Smooth muscle cell (in vitro differentiated cells): ENCODE results near the gene JOSD1. TPM values are rescaled to one million over a fixed set of nuclear protein-coding genes. Genes with fewer than 3 reads are reported as not detected.

ENCODE experiments used
- DNase-seq: peaks from one replicate; lab custom pipeline; 2025; ENCODE audit not compliant: unreplicated experiment; lab: John Stamatoyannopoulos, UW
- H2AFZ ChIP-seq: fragments of 200-600 bp; sonication (generic); 2 replicates; pipeline ENCODE4 v1.6.0; 2016; ENCODE audit warnings: antibody characterized with exemption, low read depth, mild to moderate bottlenecking
- H3F3A ChIP-seq: fragments of 200-600 bp; sonication (generic); 2 replicates; pipeline ENCODE4 v1.6.0; 2017; ENCODE audit warnings: antibody characterized with exemption, low read depth
- H3K27ac ChIP-seq: fragments of 200-600 bp; sonication (generic); 2 replicates; pipeline ENCODE4 v1.5.1; 2016; ENCODE audit warnings: low read depth, mild to moderate bottlenecking
- H3K27me3 ChIP-seq: fragments of 200-600 bp; sonication (generic); 2 replicates; pipeline ENCODE4 v1.6.1; 2016; ENCODE audit warnings: low read depth, mild to moderate bottlenecking
- H3K36me3 ChIP-seq: fragments of 200-600 bp; sonication (generic); 2 replicates; pipeline ENCODE4 v1.5.1; 2016; ENCODE audit warnings: low read depth
- H3K4me1 ChIP-seq: fragments of 200-600 bp; sonication (generic); 2 replicates; pipeline ENCODE4 v1.5.1; 2016; ENCODE audit warnings: low read depth
- H3K4me2 ChIP-seq: fragments of 200-600 bp; sonication (generic); 2 replicates; pipeline ENCODE4 v1.6.0; 2016; ENCODE audit warnings: mild to moderate bottlenecking
- H3K4me3 ChIP-seq: fragments of 200-600 bp; sonication (generic); 2 replicates; pipeline ENCODE4 v1.5.1; 2016; ENCODE audit warnings: mild to moderate bottlenecking
- H3K79me2 ChIP-seq: fragments of 200-600 bp; sonication (generic); 2 replicates; pipeline ENCODE4 v1.6.0; 2016; ENCODE audit warnings: low read depth, mild to moderate bottlenecking
- H3K9ac ChIP-seq: fragments of 200-600 bp; sonication (generic); 2 replicates; pipeline ENCODE4 v1.6.0; 2016; ENCODE audit warnings: low read depth
- H3K9me3 ChIP-seq: fragments of 200-600 bp; sonication (generic); replicated peaks from 2 replicates; pipeline ENCODE4 v1.5.1; 2016; ENCODE audit warnings: low read depth
- H4K20me1 ChIP-seq: fragments of 200-600 bp; sonication (generic); 2 replicates; pipeline ENCODE4 v1.6.0; 2016; ENCODE audit warnings: low read depth
- CTCF ChIP-seq: fragments of 200-600 bp; sonication (generic); IDR thresholded peaks from 2 replicates; pipeline ENCODE4 v1.5.1; 2017; ENCODE audit warnings: borderline replicate concordance, mild to moderate bottlenecking, antibody characterized with exemption; ENCODE audit not compliant: insufficient read depth, poor library complexity, severe bottlenecking
- WGBS: methylation state at CpG from one replicate; pipeline ENCODE4 v1.1.7; 2016; ENCODE audit warnings: low lambda C conversion rate; 5-methylcytosine and 5-hydroxymethylcytosine counted together
- polyA plus RNA-seq: library from polyadenylated mRNA; unstranded; fragments of >200 nt; fragmentation: Nextera tagmentation; extraction: Ambion mirVana; gene quantifications from 2 replicates; pipeline ENCODE4 v1.2.1, GENCODE V29; 2016
- total RNA-seq: library from RNA; depleted of rRNA; stranded (reverse); fragments of >200 nt; gene quantifications from 2 replicates; pipeline ENCODE4 v1.2.3, GENCODE V29; 2014

Gene JOSD1
- total and polyA plus RNA-seq, 2 experiments from 2014 or later: 6.2 to 38.9 TPM

- no peaks in the 10 kb centered on the region for H3F3A ChIP-seq
- no peak for TF ChIP-seq CTCF
- WGBS: 95% methylated on average over 10 of the region's 10 CpGs
- no peak overlapping the region for H3K9ac ChIP-seq
- peaks cover 9% of the 10 kb centered on the region for H3K36me3 ChIP-seq
- no peaks in the 10 kb centered on the region for H3K79me2 ChIP-seq
- H3K27me3 ChIP-seq: no peaks in the 10 kb centered on the region
- H3K4me3 ChIP-seq: no peak overlapping the region
- H3K4me1 ChIP-seq: no peaks in the 10 kb centered on the region
- H2AFZ ChIP-seq: no peak overlapping the region
- no peaks in the 10 kb centered on the region for H3K9me3 ChIP-seq
- no peaks in the 10 kb centered on the region for H4K20me1 ChIP-seq
- no peak overlapping the region for H3K4me2 ChIP-seq
- DNase-seq: no peak
- H3K27ac ChIP-seq: no peak overlapping the region
These were observed 40.8 kb upstream of the JOSD1 start for GRCh38 chr22:38741576-38741975.

- Histone ChIP-seq H3K9ac (no peak overlapping the region), H3K9me3 (no peaks in the 10 kb centered on the region), H3K27me3 (no peaks in the 10 kb centered on the region), H3K4me2 (no peak overlapping the region), H3K36me3 (peaks cover 9% of the 10 kb centered on the region), H3K4me3 (no peak overlapping the region), H2AFZ (no peak overlapping the region), H3F3A (no peaks in the 10 kb centered on the region), H3K27ac (no peak overlapping the region), H3K4me1 (no peaks in the 10 kb centered on the region), H3K79me2 (no peaks in the 10 kb centered on the region), H4K20me1 (no peaks in the 10 kb centered on the region)
- 94% methylated on average over 9 of the region's 9 CpGs for WGBS
- no peak for TF ChIP-seq CTCF
- DNase-seq: no peak
These were observed 40.4 kb upstream of the JOSD1 start for GRCh38 chr22:38741166-38741565.

DNA sequence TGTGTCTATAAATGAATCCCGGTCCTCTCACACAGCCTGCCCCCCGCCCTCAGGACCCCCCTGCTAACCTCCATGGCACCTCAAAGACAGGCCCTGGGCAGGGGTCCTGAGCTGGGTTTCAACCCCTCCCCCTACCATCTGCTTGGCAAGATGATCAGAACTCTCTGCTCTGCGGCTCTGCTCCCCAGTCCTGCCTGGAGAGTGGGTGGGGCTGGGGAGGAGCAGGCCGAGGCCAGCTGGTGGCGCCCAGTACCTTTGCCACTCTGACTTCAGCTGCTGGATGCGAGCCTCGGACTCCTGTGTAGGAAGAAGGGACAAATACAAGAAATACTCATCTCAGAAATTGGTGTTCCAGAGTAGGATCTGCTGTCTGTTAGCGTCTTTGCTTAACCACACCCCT lies 40.0 kb upstream of the JOSD1 start:
- Histone ChIP-seq H2AFZ (no peak overlapping the region), H4K20me1 (no peaks in the 10 kb centered on the region), H3K79me2 (no peaks in the 10 kb centered on the region), H3F3A (no peaks in the 10 kb centered on the region), H3K4me3 (no peak overlapping the region), H3K27me3 (no peaks in the 10 kb centered on the region), H3K4me2 (no peak overlapping the region), H3K9me3 (no peaks in the 10 kb centered on the region), H3K36me3 (peaks cover 9% of the 10 kb centered on the region), H3K4me1 (no peaks in the 10 kb centered on the region), H3K9ac (no peak overlapping the region), H3K27ac (no peak overlapping the region)
- WGBS: 91% methylated on average over 8 of the region's 8 CpGs
- no peak for TF ChIP-seq CTCF
- DNase-seq: no peak

DNA sequence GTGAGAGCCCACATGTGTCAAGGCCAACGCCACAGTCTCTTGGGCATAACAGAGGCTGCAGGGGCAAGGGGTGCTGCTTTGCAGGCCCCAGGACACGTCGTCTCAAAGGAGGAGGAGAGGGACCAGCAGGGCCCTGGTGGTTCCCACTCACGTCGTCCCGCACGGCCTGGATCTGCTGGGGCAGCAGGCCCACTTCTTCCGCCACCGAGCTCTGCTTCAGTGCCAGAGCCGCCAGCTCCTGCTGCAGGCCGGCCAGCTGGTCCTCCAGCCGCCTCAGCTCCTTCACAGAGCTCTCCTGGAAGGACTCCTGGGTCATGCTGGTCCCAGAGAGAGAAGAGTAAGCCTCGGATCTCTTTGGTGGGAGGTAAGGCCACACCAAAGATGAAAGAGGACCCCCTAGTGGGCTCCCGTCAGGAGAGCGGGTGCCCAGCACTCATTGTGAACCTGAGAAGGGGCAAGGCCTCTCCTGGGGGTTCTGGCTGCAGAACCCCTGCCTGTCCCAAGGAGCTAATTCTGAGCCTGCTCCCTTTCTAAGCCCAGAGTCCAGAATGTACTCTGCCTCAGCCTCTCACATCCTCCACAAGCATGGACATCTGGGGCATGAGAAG lies 39.5 kb upstream of the JOSD1 start:
- no peak for DNase-seq
- H3K27ac ChIP-seq: no peak overlapping the region
- no peaks in the 10 kb centered on the region for H3K9me3 ChIP-seq
- H3K4me2 ChIP-seq: no peak overlapping the region
- no peaks in the 10 kb centered on the region for H3K27me3 ChIP-seq
- H3K4me3 ChIP-seq: no peak overlapping the region
- 98% methylated on average over 15 of the region's 15 CpGs for WGBS
- no peaks in the 10 kb centered on the region for H3K79me2 ChIP-seq
- peaks cover 9% of the 10 kb centered on the region for H3K36me3 ChIP-seq
- no peaks in the 10 kb centered on the region for H3K4me1 ChIP-seq
- no peaks in the 10 kb centered on the region for H3F3A ChIP-seq
- no peak for TF ChIP-seq CTCF
- H3K9ac ChIP-seq: no peak overlapping the region
- no peak overlapping the region for H2AFZ ChIP-seq
- no peaks in the 10 kb centered on the region for H4K20me1 ChIP-seq
